Subcutaneous adipose tissue (tissue), 4 donors: ENCODE data around the gene SPIN2B. TPM values are rescaled to one million over a fixed set of nuclear protein-coding genes. Genes with fewer than 3 reads are reported as not detected.

Experiments
- CTCF ChIP-seq: fragments of 450-650 bp; IDR thresholded peaks from one replicate; pipeline ENCODE4 v1.5.1; 2016; ENCODE audit warnings: low read depth, mild to moderate bottlenecking, control low read depth, antibody characterized with exemption, moderate library complexity
- total RNA-seq, 4 donors: library from RNA; depleted of rRNA; stranded (reverse); fragments of >200 nt; gene quantifications; one replicate each; pipeline ENCODE4 v1.1.0, GENCODE V29; 2016

Gene SPIN2B
- total RNA-seq, 4 donors from 2014 or later, result 6.8 to 10.1 (median 7.2) TPM

GRCh38 chrX:57103489-57103888 lies 17.9 kb downstream of the SPIN2B start:
- no peak for TF ChIP-seq CTCF

GRCh38 chrX:57083143-57083542 lies 38.2 kb downstream of the SPIN2B start:
- no peak for TF ChIP-seq CTCF

GRCh38 chrX:57074458-57074857 lies 46.9 kb downstream of the SPIN2B start:
- no peak for TF ChIP-seq CTCF

GRCh38 chrX:57070185-57070984 lies 51.0 kb downstream of the SPIN2B start:
- no peak for TF ChIP-seq CTCF

Other genes starting within 250 kb of the SPIN2B start
- gene SPIN3, start 126.0 kb downstream of the SPIN2B start, total RNA-seq, result 10 to 100 TPM in 2 of 4 donors, 1 to 10 TPM in 2; 7.5 to 11.7 (median 10.2) TPM
- 1 to 10 TPM in 1 of 4 donors, under 1 TPM in 1, not detected in 2; 0.66 to 1.4 TPM for gene SPIN2A, start 15.8 kb upstream of the SPIN2B start, total RNA-seq
- 1 to 10 TPM in 2 of 4 donors, under 1 TPM in 1, not detected in 1; 0.38 to 4.1 (median 1.5) TPM for gene FAAH2, start 165.2 kb upstream of the SPIN2B start, total RNA-seq